NCI-H69 (cell line): ENCODE results near the gene SPAG9.
"Not testable (repeated sequence)": the region's sequence is repeated elsewhere in the genome, so short reads cannot be mapped to it uniquely, and the experiment has no call there.

Source experiments
- DNase-seq: peaks from one replicate; lab custom pipeline; 2025; lab: John Stamatoyannopoulos, UW

The SPAG9 gene

DNA sequence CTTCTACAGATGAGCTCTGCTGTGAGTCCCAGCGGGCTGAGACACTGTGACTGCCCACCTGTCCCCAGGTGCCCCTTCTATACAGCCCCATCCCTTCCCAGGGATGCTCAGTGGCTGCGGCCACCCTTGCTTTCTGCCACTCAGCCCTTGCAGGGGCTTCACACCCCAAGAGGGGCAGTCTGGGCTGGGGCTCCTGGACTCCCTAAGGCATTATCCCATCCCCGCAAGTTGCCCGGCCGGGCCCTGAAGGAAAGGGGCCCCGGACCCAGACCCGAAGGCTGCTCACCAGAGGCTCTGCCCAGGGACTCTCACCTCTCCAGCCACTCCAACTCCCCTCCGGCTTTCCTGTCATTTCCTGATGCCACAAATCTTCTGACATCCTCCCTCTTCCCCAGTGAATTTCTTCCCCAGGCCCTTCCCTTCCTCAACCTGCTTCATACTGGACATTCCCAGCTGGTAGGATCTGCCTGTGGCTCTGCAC, 166.0 kb downstream of the SPAG9 start:
- DNase-seq: peak; percentile 65

DNA sequence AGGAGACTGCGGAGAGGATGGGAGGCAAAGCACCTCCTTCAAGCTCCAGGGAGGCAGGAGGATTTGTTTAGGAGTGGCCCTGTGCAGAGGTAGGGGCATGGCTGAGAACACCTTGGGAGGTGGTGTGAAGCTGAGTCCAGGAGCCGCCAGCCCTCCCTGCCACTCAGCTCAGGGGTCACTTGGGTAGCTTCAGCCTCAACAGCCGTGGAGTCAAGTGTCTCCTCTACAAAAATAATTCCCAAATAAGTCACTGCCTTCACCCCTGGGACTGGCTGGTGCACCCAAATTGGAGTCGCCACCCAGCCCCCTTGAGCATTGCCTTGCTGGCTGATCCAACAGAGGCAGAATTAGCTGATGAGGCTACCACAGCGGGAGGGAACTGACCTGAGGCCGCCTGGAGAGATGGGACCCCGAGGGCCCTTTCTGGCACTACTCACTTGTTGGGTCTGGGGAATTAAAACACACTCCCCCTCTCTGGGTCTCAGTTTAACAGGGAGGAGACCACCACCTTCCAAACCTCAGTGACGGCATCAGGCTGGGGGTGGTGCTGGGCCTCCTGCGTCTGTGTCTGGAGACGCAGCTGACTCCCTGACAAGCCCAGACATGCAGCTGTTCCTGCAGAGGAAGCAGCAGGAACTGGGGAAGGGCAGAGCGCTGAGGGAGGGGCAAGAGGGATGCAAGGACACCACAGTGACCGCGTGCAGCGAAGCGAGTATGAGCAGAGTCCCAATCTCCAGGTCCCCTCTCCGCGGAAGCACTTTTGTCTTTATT, 166.7 kb downstream of the SPAG9 start:
- DNase-seq: peak; percentile 99

DNA sequence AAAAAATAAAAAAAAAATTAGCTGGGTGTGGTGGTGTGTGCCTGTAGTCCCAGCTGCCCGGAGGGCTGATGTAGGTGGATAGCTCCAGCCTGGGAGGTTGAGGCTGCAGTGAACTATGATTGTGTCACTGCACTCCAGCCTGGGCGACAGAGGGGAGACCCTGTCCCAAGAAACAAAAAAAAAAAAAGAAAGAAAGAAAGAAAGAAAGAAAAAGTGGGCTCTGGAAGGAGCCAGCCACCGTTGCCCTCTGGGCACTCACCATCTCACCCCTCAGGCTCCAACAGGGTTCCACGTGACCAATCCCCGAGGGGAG, 167.2 kb downstream of the SPAG9 start:
- DNase-seq: no peak

DNA sequence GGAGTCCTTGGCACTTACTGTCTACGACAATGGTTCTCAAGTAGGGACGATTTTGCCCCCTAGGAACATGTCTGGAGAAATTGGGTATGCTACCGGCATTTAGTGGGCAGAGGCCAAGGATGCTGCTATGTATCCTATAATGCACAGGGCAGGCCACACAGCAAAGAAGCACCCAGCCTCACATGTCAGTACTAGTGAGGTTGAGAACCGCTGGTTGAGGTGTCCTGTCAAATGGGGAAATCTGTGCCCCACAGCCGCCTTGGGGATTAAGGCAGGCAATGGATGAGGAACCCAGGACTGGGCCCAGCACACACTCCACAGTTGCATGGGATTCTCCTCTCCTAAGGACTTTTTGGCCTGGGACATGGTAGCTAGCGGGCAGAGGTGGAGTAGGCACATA, 167.8 kb downstream of the SPAG9 start:
- peak; percentile 42 for DNase-seq

DNA sequence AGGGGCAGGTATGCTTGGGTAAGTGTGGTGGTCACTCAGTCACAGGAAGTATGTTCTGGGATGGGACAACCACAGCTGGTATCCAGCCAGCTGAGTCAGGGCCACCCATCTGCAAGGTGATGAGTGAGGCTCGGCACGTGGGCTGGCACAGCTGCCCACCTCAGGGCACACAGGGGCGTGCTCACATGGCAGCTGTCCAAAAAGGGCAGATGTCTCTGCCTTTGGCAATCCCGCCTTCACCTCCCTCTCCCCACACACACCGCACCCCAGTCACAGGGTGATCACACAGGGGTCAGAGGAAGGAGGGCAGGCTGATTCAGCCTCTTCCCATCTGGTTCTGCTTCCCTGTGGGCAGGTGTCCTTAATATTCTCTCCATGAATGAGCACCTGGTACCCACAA, 168.7 kb downstream of the SPAG9 start:
- peak; percentile 99 for DNase-seq

DNA sequence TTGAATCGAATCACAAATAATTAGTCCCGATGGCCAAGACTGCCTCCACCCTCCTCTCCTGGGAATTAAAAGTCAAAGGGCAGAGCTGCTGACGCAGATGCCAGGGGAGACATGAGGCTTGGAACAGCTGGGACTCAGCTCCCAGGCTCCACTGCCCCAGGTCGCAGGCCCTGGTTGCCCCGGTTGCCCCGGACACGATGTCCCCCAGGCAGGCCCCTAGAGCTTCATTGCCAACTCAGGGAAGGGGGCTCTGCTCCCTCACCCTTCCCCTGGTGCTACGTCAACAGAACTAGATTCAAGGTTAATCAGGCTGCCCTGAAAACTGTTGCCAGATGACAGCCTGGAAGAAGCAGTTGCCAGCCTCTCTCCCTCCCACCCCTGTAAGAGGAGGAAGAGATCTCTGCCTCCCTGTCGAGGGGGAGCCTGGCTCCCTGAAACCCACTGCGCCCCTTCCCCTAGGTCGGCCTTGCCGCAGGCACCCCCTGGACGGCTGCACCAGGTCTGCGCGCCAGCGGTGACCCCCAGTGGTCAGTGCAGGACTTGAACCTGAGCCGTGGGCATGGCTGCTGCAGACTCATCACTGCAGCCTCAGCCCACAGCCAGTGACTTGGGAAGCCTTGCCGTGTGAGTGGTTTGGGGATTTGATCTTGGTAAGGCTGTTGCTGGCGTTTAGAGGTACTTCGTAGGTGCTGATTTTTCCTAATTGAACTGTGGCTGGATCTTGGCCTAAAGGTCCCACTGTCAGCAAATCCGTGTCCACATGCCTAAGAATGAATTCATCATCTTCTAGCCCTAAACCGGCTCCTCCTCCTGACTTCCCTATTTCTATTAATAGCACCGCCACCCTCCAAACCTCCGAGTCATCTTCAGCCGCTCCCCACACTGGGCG, 170.4 kb downstream of the SPAG9 start:
- peak; percentile 84 for DNase-seq

DNA sequence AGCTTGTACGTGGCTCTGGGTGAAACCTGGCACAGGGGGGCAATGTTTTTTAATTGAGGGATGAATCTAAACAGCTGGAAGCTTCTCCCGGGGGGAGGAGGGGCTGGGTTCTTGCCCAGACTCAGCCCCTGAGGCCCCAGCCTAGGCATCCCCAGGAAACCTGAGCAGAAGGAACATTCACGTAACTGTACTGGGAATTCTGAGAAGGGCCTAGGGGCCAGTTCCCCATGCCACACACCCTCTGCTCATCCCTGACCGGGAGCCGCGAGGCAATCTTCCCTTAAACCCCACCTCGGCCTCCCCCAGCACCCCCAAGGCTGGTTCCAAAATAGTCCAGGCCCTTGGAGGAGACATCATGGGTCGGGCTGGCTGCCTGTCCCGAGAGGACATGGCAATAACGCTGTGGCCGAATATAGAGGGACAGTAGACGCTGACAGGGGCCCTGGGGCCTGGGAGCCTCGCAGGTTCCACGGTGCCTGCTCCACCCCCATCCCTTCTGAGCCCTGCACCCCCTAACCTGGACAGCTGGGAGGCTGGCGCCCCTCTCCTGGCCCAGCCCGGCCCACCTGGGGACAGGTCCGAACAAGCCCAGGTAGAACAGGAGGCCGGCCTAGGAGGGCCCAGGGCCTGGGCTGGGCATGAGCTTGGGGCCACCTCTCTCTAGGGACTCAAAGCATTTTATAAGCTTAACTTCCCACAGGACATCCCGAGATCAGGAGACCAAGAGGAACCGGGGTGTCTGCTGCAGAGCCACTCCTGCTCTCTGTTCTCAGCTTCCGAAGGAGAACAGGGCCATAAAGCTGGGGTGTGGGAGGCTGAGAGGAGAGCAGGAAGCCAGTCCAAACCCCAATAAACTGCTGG, 171.3 kb downstream of the SPAG9 start:
- DNase-seq: peak; percentile 79

DNA sequence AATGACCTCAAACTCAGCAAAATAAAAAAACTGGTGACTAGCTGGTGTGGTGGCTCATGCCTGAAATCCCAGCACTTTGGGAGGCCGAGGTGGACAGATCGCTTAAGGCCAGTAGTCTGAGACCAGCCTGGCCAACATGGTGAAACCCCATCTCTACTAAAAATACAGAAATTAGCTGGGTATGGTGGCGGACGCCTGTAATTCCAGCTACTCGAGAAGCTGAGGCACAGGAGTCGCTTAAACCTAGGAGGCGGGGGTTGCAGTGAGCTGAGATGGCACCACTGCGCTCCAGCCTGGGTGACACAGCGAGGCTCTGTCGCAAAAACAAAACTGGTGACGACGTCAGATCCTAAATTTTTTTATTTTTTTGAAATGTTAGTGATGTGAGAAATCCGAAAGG, 172.0 kb downstream of the SPAG9 start:
- no peak for DNase-seq

DNA sequence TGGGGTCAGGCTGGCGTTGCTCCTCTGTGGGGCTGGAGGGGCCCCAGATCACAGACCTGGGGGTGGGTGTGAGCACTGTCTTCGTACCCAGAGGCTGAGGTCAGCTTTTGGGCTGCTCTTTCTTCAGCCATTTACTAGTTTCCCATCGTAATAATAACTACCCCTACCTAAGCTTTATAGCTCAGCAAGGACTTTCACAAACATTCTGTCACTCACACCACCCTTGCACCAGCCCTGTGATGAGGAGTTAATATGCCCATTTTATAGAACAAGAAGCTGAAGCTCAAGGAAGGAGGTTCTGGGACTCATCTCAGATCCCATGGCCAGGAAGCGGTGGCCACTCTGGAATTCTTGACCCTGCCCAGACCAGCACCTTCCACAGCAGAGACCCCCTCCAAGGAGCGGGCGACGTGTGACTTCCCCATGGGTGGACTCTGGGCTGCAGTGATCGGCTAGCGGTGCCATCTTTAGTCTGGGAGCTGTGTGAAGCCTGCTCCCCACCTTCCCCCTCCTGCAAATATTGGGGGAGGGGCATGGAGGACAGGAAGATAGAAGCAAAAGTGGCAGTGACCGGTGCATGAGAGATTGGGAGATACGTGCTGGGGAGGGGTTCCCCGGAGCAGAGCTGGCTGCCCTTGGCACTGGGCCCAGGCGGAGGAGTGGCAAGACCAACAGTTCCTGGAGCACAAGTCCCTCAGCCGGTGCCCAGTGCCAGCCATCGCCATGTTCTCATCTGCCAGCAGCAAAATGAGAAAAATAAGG, 172.7 kb downstream of the SPAG9 start:
- peak; percentile 90 for DNase-seq

DNA sequence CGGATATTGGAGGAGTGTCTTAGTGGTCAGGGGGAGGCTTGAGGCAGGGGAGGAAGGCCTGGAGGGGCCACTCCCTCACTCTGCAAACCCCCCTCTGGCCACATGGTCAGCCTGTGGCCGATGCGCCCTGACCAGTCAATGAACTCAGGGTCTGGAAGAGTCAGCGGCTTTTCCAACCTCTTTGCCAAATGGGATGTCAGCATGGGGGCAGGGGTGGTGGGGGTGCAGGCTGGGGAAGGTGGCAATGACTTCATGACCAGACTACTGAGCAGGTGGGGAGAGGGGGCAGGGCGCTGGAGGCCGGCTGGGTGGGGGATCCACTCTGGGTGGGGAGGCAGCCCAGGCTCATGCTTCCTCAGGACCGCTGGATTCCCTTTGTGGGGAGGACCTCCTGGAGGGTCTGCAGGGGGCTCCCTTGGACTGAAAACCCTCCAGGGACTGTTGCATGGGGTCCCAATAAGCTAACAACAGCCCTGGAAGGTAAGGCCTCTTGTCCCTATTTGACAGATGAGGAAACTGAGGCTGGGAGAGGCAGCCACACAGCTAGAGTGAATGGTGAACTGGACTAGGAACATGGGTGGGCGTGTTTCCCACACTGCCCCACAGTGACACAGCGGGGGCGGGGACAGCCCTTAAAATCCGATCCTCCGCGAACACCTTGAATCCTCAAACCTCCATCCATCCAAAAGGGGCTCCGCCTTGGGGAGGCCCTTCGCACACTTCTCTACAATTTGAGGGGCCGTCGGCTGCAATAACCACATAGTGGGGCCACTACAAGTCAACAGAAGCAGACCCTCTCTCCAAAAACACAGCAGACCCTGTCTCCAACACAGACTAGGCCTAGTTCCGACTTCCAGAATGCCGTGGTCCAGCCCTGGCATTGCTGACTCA, 173.5 kb downstream of the SPAG9 start:
- no peak for DNase-seq

DNA sequence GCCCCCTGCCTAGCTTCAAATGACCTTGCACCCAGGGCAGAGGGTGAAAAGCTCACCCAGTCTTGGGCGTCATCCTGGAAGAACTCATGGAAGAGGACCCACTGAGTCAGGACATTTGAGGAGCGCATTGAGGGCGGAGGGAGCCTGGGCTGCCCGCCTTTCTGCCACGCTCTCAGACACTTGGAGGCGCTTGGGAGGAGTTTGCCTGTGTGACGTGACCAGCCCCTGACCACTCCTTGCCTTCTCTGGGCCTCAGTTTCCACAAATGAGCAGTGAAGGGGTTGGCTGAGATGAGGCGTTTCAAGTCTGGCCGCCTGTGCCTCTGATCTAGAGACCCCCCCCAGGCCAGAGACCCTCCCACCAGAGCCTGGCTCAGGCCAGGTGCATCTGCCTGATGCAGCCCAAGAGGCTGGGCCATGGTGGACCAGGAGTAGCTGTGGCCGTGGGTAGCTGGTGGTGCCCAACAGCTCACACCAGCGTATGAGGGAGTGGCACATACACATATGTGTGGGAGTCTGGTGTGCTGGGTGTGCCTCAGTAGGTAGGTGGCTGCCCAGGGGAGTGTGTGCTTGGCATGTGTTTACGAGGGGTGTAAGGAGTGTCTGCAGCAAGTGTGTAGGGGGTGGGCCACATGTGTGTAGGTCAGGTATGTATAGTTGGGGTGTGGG, 174.3 kb downstream of the SPAG9 start:
- DNase-seq: no peak

DNA sequence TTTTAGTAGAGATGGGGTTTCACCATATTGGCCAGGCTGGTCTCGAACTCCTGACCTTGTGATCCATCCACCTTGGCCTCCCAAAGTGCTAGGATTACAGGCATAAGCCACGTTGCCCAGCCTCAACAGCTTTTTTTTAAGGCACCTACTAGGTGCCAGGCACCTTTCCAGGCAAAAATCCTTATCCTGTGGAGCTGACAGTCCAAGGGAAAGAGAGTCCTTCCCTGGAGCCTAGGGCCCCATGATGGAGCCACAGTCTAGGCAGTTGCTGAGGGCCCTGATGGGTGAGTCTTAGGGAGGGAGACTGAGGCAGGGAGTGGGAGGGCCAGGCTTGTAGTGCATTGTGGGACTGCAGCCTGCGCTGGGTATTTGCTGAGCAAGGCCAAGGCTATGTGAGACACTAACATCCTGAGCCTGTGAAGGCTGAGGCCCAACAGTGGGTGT, 174.9 kb downstream of the SPAG9 start:
- no peak for DNase-seq

DNA sequence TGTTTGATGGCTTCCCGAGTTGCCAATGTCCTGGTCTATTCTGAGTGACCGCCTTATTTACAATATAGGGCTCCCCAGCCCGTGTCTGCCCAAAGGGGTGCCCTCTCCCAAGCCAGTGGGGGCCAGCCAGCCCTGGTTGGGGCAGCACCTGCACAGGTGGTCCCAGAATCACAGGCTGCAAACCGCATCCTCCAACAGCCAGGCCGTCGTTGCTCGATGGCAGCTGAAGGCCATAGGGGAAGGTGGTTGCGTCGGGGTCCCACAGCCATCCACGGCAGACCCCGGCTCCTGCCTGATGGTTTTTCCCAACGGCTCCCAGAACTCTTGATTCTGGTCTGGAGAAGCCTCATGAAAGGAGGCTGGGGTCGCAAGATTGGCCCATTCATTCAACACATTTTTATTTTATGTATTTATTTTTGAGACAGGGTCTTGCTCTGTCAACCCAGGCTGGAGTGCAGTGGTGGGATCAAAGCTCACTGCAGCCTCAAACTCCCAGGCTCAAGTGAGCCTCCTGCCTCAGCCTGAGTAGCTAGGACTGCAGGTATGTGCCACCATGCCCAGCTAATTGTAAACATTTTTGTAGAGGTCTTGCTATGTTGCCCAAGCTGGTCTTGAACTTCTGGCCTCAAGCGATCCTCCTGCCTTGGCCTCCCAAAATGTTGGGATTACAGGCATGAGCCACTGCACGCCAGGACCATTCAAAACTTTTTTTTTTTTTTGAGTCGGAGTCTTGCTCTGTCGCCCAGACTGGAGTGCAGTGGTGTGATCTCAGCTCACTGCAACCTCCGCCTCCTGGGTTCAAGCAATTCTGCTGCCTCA, 175.6 kb downstream of the SPAG9 start:
- no peak for DNase-seq

DNA sequence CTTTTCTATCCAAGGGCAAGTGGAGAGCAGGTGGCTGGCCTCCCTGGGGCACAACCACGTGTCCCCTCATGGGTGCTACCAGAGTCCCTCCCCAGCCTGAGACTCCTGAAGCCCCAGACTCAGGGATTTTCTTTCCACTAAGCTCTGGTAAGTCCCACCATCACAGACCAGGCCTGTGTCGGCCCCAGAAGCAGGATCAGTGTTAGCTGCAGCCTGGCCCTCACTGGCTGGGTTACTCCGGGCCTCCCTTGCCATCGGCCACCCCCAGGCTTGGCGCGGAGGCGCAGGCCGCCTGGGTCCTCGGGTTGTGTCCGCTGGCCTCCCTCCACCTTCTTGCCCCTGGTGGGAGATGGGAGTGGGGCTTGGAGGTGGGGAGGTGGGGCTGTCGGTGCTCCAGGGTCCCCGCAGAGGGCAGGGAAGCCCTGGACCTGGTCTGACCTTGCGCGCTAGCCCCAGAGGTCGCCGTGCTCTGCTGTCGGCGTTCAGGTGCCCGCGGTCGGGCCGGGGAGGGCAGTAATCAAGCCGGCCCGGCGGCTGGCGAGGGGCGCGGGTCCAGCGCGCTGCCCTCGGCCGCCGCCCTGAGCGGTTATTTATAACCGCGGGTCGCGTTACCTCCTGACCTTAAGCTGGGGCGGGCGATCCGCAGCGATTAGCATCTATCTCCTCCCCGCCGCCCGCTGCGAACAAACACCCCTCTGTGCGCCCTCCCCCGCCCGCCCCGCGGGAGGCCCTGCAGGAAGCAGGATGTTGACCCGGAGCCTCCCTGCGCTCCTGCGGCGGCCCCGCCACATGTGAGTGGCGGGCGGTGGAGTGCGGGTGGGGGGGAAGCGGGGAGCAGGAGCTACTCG, 176.4 kb downstream of the SPAG9 start:
- DNase-seq: peak; percentile 76

DNA sequence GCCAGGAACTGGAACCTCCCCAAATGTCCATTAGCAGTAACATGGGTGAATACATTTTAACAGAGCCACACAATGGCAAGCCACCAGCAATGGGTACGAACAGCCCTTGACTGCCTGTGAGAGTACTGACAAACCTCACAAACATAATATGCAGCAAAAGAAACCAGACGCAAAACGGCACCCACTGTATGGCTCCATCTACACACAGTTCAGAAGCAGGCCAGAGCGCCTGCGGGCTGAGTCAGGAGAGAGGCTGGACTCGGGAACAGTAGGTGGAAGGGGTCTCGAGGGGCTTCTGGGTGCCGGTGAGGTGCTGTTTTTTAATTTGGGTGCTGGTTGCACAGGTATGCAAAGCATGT, 177.1 kb downstream of the SPAG9 start:
- DNase-seq: peak; percentile 41

DNA sequence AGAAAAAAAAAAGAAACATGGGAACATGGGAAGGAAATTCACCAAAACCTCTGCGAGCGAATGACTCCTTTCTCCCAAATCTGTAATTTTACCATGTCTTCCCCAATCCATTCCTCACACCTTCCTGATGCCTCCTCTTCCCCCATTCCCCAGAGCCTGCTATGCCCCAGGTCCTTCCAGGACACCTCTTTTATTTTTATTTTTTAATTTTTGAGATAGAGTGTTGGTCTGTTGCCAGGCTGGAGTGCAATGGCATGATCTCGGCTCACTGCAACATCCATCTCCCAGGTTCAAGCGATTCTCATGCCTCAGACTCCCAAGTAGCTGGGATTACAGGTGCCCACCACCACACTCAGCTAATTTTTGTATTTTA, 179.0 kb downstream of the SPAG9 start:
- DNase-seq: not testable (repeated sequence)

DNA sequence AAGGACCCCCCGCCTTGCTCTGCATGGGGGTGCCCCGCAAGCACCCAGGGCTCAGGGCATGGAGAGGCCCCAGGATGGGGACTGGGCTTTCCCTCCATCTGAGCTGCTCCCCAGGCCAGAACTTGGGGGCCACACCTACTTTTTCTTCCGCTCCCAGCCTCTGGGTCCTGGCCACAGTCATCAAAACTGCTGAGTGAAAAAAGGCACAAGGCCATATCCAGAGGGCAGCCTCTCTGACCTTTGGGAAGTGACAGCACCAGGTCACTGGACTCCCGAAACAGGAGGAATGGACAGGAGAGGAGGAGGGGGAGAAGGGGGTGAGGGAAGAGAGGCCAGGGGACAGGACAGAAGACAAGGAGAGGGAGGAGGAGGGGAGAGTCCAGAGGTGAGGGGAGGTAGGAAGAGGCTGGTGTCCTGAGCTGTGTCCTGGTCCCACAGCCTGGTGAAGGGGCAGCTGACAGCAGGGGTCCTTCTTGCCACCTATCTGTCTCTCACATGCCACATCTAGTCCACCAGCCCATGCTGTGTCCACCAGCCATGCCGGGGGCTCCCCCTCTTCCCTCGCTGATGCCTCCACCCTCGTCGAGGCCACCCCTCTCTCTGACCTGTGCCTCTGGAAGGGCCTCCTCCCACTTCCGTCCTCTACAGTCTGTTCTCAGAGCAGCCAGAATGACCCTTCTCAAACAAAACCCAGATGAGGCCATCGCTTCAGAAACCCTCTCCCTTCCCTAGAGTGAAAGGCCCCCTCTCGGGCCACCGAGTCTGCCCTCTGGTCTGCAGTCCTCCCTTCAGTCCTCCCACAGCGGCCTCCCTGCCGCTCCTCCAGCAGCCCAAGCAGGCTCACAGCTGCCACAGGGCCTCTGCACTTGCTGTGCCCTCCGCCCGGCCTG, 180.6 kb downstream of the SPAG9 start:
- DNase-seq: no peak

DNA sequence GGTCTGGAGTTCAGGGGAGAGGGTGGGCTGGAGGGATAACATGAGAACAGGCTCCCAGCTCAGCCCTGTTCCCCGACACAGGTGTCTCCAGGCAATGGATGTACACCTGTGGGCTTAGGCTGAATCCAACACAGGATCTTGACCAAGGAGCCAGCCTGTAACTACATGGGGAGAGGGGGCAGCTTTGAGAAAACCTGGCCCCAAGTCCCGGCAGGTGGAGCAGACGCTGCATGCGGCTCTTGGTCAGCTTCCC, 181.2 kb downstream of the SPAG9 start:
- no peak for DNase-seq
